Activated CD8-positive, alpha-beta memory T cell treated with anti-CD3 and anti-CD28 coated beads for 4 hours (primary cell): ENCODE results near the gene PRKD3.

Source experiments
- DNase-seq, 2 donors: peaks; one replicate each; pipeline ENCODE4 v3.0.0-alpha.2; 2020; ENCODE audit warnings: low read depth in 2 of 2

Gene PRKD3

DNA sequence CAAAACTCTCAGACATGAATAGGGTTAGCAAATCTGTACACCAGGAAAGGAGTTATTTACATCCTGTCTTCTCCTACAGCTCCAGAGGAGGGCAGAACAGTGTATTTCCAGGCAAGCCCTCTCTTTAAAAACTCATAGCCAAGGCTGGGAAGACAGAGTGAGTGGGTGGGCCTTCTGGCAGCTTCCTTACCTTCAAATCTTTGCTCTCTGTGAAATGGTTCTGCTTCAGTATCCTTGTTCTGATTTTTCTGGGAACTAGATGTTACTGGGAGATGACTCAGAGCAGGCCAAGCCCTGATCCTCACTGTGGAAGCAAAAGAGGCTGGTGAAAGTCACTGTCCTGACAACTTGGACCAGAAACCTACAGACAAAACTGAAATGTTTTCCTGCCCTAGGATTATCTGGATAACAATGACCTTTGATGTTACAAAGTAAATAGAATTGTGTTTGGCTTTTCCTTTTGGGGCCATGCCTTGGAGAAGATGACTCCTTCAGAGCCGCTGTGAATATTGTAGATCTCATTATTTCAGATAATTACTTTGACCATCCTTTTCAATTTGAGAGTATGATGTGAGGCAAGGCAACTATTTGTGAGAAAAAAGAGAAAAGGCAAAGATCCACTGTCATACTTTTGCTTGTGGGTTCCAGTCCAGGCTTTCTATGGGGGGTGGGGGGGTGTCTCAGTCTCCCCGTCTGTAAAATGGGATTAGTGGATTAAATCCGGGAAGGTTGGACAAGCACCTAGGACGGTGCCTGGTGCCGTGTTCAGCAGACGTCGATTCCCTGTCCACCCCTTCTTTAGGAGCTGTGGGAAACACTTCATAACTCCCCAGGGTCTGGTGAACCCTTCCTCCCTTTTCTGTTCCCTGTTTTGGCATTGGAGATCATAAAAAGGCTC, 19.2 kb upstream of the PRKD3 start:
- DNase-seq = no peak

DNA sequence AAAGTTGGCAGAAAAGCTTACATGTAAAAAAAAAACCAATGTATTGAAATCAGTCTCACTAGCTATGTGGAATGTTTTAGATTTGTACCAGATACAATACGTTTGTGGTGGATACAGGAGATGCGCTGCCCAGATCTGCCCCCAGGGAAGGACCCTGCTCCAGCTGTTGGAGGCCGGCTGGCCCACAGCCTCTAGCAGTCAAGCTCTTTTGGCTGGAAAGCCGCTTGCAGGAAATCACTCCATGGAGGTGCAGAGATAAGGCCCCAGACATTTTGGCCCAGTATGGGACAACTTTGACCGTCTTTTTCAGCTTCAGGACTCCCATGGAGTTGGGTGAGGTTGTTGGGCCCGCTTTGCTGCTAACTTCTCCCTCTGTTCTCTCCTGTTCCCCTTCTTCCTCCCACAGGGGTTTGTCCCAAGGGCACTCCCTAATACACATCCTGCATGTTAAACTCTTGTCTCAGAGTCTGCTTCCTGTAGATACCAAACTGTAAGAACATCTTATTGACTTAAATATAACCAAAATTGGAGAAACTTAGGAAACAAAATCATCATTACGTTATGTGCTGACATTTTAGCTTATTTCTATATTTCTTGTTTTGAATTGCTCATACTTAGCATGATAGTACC, 18.1 kb upstream of the PRKD3 start:
- no peak for DNase-seq

DNA sequence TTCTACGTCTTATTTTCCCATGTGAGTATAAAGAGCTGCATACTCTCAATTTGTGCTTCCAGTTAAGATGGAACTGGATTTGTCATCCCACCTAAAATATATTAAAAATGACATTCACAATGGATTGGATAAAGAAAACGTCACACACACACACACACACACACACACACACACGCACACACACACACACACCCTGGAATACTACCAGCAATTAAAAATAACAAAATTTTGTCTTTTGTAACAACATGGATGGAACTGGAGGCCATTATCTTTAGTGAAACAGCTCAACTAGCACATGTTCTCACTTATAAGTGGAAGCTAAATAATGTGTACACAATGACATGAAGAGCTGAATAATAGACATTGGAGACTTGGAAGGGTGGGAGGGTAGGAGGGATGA, 16.0 kb upstream of the PRKD3 start:
- no peak for DNase-seq

DNA sequence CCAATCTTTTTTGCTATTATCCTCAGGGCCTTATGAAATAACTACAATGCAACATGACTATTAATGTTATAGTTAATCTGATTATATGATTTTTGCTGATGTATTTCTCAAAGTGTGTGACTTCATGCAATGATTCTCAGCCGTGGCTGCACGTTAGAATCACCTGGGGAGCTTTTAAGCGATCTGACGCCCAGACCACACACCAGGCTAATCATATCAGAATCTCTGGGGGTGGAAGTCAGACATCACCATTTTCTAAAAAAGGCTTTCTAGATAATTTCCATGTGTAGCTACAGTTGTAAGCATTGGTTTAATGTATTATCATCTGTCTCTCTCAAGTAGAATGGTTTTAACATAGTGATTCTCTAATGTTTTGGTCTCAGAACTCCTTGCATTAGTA, 14.3 kb upstream of the PRKD3 start:
- no peak for DNase-seq

DNA sequence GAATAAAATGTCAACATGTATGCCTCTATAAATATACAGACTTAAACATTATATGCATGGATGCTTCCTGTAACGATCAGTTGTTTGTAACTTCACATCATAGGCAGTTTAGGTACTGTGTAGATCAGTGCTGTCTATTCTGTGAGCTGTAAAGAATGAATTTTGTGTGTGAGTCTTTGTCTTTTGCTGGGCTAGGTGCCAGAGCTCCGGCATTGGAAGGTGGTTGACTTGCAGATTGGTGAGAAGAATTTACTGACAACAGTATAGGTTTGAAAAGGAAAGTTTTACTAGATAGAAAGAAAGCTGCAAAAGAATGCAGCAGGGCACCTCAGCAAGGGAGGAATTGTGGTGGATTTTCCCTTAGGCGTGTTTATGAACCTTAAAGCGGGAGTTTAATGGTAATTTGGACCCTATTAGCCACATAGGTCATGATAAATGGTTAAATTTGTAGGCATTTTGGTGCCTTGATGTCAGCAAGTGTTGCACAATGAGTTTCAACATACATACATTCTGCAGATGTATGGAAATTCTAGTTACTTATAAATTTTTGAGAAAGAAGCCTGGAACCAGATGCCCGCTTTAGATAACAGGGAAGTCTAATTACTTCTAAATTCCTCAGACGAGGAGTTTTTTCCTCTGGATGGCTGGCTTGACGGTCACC, 13.1 kb upstream of the PRKD3 start:
- DNase-seq = no peak

DNA sequence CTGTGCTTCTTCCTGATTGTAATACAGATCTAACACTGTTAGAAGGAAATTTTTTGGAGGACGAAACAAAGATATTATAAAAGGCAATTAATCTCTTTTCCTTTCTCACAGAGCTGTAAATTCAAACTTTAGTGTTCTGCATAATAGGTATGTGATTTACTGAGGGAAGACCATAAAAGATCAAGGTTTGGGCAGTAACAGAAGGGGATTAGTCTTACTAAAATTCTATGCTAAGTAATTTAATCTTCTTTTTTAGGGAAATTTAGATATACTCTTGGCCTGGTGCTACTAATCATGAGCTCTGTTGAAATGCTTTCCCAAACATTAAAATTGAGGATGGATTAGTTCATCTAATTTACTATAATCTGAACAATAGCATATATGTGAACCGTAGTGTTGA, 11.0 kb upstream of the PRKD3 start:
- no peak for DNase-seq

DNA sequence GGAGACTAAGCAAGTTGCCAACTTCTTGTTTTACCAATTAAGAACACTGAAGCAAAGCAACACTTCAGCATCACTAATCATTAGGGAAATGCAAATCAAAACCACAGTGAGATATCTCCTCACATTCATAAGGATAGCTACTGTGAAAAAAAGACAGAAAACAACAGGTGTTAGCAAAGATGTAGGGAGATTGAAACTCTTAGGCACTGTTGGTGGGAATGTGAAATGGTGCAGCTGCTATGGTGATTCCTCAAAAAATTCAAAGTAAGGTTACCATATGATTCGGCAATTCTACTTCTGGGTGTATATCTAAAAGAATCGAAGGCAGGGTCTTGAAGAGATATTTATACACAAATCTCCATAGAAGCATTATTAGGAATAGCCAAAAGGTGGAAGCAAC, 8.6 kb upstream of the PRKD3 start:
- DNase-seq = no peak

DNA sequence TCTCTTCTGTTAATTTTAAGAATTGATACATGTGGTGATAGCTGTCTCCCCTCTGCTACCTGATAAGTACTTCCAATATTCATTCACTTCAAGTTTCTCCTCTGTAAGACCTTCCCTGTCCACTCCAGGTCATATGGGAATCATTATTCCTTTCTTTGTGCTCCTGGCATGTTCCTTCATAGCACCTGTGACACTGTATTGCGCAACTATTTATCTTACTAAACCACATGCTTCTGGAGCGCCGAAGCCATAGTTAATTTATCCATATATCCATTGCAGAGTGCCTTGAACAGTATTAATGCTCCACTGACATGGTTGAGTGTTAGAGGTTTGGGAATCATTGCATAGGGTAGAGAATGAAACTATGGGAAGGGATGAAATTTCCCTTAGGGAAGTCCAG, 7.9 kb upstream of the PRKD3 start:
- no peak for DNase-seq

DNA sequence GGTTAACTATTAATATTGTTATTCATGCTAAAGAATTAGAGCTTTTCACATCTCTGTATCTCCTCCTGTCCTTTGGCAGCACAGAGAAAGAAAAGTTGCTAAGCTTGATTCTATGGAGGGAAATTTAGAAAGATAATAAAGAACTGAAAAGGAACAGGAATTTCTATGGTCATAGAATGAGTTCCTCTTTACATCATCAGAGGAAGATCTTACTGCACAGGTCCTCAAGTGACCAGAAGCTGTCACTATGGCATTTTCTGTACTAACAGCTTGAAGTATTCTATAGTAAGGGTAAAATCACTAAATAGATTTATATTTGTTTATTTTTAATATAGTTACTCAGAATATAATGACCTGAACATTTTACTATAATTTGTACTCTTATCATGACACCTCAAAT, 6.0 kb upstream of the PRKD3 start:
- no peak for DNase-seq

DNA sequence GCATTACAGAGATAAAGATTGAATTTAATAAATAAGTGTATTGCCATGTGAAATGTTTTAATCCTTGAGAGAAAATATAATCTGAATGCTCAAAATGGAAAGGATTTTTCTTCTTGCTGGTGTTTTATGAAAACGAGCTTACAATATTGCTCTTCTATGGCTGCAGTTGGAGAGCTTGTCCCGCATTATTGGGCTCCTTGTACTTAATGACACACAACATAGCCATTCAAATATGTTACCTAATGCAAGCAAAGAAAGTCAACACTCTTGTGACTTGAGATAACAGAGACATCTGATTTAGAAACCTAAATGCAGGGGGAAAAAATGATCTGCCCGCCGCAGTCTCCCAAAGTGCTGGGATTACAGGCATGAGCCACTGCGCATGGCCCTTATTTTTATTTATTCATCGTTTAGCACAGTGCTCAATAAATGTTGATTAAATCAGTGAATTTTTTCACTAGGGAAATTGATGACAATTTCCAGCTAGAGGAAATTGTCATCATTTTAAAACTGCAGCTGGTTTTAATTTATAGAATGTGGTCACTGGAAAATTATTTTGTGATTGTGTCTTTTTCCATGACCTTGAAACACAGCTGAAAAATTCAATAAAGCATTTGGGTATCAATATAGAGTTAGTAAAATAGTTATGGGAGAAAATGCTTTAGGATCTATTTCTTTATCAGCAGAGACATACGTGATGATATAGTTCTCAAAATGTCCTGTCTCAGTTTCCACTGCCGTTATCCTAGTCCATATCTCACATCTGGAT, 2.4 kb upstream of the PRKD3 start:
- DNase-seq = no peak

DNA sequence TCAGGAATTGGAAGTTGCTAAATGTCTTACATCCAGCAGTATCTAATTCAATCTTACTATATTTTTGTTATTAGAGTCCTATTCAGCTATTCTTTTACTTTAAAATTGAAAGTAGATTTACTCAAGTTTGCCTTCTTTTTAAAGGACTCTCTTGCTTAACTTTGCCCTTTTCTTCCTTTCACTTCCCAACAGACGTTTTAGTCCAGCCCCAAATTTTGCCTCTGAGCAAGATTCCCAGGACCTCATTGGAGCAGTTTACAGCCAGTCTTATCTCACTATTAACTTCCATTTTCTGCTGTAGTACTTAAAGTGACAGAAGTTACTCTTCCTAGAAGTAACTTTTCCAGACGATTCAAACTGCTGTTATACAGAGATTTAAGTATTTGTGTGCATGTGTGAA, 1.7 kb upstream of the PRKD3 start:
- DNase-seq = no peak

DNA sequence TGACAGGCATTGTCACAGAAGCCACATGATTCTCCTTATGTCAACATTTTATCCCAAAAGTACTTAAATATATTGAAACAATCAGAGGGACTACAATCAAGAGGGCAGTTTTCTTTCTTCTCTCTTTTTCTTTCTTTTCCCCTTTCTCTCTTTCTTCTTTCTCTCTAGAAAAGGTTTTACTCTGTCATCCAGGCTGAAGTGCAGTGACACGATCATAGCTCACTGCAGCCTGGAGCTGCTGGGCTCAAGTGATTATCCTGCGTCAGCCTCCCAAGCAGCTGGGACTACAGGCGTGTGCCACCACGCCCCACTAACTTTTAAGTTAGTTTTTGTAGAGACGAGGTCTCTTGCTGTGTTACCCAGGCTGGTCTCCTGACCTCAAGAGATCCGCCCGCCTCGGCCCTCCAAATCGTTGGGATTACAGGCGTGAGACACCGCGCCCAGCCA, 1.0 kb upstream of the PRKD3 start:
- DNase-seq = no peak

DNA sequence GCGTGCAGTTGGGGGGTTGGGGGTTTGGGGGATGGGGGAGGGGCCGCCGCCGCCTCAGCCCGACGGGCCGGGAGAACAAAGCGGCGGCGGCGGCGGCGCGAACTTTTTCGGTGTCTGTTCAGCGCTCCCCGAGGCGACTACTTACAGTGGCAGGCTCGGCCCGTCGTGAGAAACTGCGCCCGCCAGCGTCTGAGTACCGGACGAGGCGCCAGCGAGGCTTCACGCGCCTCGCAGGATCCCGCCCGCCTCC, 172 bp downstream of the PRKD3 start:
- peak in 1 of 2 donors; percentile 46 for DNase-seq

DNA sequence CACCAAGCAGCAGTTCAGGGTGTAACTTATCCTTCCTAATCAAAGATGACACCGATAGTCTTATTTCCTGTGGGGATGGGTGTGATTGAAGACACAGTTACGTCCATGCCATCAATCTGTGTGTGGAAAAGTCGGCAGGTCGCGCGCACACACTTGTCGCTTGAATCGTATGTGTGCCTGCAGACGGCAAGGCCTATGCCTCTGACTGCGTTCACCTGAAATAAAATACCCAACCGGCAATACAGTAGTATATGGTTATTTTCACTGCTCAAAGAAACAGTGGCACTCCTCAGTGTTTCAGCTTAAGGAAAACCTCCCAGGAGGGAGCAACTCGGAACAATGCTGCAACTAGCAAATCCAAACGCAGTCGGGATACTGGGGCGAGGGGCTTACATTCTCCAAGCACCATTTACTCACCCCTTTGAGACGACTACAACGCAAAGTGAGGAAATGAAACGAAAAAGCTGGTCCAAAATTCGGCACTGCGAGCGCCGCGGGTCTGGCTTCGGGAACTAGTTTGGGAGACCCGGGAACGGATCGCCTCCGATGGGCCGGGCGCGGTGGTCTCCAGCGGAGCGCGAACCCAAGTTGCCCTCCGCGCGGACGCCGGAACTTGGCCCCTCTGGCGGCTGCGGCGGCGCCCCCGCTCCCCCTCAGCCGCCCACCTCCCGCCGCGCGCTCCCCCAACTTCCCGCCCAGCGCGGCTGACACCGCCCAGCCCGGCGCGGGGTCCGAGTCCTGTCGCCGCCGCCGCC, 675 bp downstream of the PRKD3 start:
- peak in 1 of 2 donors; percentile 8 for DNase-seq

DNA sequence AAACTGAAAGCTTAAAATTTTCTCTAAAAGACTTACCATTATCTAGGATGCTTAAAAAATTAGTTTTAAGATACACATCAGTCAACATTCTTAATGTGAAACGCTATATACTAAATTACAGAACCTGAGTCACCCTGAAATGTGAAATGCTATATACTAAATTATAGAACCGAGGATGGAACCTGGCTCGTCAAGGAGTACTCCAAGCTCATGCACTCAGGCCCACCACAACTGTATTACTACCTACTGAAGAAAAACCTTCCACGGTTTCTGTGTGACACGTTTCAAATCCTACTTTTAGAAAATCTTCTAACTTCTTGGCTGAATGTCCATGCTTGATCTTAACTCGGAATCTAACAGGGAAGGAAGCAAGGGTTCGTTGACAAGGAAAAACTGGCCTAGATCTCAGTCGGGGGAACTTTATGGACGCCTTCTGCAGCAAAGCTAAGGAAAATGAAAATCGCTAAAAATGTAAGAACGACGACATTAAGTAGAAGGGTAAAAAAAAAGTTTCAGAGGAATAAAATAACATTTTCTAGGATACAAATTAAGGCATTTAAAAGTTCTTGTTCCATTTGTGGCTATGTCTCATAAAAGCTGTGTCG, 1.4 kb downstream of the PRKD3 start:
- DNase-seq = no peak

DNA sequence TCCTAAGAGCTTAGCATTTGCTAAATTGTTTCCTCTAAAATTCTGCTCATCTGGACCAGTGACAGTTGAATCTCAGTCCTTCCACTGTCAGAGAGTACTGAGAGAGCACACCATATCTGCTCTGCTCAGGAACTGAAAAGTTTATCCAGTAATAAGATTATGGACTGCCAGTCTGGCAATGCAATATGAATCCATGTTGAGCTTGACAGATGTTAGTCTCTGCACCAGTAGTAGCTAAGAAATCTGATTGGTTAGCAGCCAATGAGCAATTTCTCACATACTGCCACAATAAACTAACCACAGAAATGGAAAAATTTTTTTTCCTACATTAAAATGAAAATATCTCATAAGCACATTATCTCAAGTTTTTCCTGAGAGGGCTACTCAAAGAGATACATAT, 2.3 kb downstream of the PRKD3 start:
- no peak for DNase-seq

DNA sequence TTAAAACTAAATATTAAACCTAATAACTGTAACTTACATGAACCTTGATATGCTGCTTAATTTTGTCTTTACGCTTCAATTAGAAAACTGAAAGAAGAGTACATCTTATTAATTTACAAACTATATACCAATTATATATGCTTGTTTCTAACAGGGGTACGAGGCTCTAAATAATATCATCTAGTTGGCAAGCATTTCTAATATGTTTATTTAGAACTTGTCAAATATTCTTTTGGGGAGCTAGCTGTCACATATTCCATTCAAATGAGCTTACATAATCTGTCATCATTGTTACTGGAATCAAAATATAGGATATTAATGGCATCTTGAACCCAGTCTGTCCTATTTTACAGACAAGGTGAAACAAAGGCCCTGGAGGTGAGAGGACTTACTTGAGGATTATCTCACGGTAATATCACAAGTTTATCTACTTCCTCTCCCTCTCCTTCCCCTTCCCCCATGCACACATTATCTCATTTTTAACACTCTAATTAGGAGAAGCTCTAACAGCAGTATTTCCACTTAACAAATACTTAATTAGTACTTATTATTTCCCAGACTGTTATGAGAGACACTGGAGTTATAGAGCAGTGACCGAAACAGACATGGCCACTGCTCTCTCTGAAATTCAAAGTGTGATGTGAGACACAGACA, 3.5 kb downstream of the PRKD3 start:
- DNase-seq = no peak

DNA sequence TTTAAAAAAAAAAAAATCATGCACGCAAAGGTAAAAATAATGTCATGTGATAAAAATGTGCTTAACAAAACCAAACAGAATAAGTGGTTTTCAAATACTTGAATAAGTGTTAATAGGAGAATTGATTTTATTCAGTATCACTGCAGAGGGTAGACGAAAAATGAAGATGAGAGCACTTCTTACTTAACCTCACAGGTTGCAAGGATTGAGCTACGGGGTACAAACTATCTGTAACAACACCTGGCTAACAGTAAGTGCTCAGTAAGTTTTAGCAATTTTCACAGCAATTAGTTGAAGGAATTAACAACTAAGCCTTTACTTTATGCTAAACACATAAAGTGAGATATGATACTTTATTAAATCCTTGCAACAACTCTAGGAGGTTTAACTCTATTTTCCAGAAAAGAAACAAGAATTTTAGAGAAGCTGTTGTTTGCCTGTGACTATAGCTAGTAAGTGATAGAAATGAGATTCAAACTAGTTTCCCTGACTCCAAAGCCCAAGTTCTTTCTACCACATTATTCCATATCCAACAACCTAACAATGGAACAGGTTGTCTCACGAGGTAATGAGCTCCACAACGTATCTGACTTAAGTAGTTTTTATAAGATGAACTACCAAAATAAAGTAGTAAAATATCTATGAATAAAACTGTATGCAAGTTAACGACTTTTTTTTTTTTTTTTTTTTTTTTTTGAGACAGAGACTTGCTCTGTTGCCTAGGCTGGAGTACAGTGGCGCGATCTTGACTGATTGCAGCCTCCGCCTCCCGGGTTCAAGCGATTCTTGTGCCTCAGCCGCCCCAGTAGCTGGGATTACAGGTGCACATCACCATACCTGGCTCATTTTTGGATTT, 4.7 kb downstream of the PRKD3 start:
- no peak for DNase-seq

DNA sequence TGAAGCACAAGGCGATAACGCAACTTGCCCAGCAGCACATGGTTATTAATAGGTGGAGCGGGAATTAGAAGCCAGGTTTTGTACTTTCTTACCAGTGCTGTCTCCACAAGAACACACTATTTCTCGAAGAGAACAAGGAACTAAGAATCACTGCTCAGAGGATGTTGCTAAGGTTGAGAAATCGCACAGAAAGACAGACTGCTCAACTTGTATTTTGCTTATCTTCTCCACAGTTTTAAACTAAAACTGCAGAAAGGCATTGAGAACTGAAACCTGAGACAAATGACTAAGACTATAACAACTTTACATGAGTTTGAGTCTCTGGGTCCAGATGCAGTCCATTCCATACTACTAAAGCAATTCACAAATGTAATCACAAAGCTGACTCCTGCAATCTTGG, 6.2 kb downstream of the PRKD3 start:
- no peak for DNase-seq

DNA sequence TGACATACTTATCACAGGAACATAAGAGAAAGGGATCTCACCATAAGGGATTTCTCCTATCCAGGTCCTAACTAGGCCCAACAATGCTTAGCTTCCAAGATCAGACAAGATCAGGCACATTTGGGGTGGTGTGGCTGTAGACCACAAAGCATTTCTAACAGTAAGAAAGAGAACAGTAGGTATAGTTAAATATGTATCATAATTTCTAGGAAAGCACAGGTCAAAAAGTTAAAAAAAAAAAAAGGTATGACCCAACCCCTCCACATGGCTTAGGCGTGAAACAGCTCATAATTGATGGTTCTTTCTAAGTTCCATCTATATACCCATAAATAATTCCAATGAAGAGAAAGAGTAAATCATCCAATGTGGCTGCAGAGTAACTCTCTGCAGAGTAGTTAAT, 6.9 kb downstream of the PRKD3 start:
- no peak for DNase-seq
